ENCODE measurements around the gene SPESP1. TPM values are rescaled to one million over a fixed set of nuclear protein-coding genes. Genes with fewer than 3 reads are reported as not detected.
"Not testable (repeated sequence)": the region's sequence is repeated elsewhere in the genome, so short reads cannot be mapped to it uniquely, and the experiment has no call there.

SPESP1 gene
- total and polyA plus RNA-seq, 2 donors (not counting 1 experiment from before 2014, with no cell fraction given): 0.13 to 1.1 TPM

DNA sequence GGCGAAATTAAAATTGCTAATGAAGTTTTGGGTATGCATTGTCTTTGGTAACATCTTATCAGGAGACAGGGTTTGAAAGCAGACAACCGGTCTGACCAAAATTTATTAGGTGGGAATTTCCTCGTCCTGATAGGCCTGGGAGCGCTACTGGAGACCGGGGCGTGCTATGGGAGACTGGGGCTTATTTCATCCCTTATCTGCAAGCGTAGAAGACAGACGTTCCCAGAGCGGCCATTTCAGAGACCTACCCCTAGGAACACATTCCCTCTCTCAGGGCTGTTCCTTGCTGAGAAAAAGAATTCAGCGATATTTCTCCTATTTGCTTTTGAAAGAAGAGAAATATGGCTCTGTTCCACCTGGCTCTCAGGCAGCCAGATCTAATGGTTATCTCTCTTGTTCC lies 47.1 kb downstream of the SPESP1 start:
- H2AFZ ChIP-seq (ENCODE audit: insufficient read depth, low read depth, low read length, poor library complexity, severe bottlenecking); ATAC-seq (ENCODE audit: low read depth); H3K9me3 Mint-ChIP-seq (ENCODE audit: insufficient read depth); DNase-seq; H3K79me2 ChIP-seq (ENCODE audit: control insufficient read depth, insufficient read depth, low read length); H4K20me1 ChIP-seq (ENCODE audit: control insufficient read depth, insufficient read depth, low read length, poor library complexity, severe bottlenecking); H3K4me1 Mint-ChIP-seq; H3K36me3 ChIP-seq (replicated peaks in 1 of 2; ENCODE audit: control extremely low read depth in 1 of 2, control insufficient read depth in 1 of 2, extremely low read depth in 1 of 2, insufficient read depth in 2 of 2, low read length in 1 of 2); H3K27ac Mint-ChIP-seq; POLR2A ChIA-PET; H3K9ac ChIP-seq (ENCODE audit: low read length); H3K27me3 ChIP-seq (replicated peaks in 1 of 4; ENCODE audit: control extremely low read depth in 1 of 4, control insufficient read depth in 3 of 4, insufficient read depth in 4 of 4, low read length in 3 of 4); H3K4me3 Mint-ChIP-seq; H3K4me2 ChIP-seq (replicated peaks; ENCODE audit: low read depth, low read length, poor library complexity, severe bottlenecking); H3K4me1 ChIP-seq (ENCODE audit: control insufficient read depth in 2 of 2, insufficient read depth in 2 of 2, low read length in 2 of 2); H3K4me3 ChIP-seq (ENCODE audit: control extremely low read depth in 1 of 5, extremely low read depth in 1 of 5, insufficient read depth in 1 of 5, low read depth in 2 of 5, low read length in 4 of 5); intact Hi-C loops (cut with micrococcal nuclease); H3K27ac ChIP-seq (ENCODE audit: low read length in 2 of 2); CTCF ChIA-PET: not testable (repeated sequence)
- peaks cover 0 to 12% (median 0%) of the 10 kb centered on the region in 3 donors for H3K9me3 ChIP-seq (ENCODE audit: control extremely low read depth in 1 of 3, control insufficient read depth in 2 of 3, insufficient read depth in 1 of 3, low read length in 2 of 3)
- peaks cover 14% of the 10 kb centered on the region for H3K27me3 Mint-ChIP-seq
- WGBS (ENCODE audit: insufficient coverage): 90% methylated on average over 7 of the region's 10 CpGs

DNA sequence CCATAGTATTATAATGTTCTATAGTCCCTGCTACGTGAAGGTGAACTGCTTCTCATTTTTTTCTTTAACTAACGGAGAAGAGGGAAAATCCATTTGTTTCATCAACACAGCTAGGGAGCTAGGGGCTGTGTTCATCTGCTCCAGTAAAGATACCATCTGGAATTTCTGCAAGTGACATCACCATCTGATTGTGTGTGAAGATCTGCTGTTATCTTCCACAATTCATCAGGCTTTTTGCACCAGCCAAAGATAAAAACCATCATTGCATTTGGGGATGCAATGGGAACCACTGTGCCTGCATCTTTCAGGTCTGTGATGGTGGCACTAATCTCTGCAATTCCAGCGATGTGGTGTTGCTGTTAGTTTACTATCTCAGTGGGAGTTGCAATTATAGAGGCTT lies 48.7 kb downstream of the SPESP1 start:
- POLR2A ChIA-PET: no interaction called here
- H3K4me3 Mint-ChIP-seq: no peak overlapping the region
- Histone ChIP-seq H3K27ac (ENCODE audit: low read length in 2 of 2) (no peak overlapping the region), H3K9me3 (ENCODE audit: control extremely low read depth in 1 of 3, control insufficient read depth in 2 of 3, insufficient read depth in 1 of 3, low read length in 2 of 3) (peaks cover 0 to 12% (median 0%) of the 10 kb centered on the region in 3 donors), H3K27me3 (replicated peaks in 1 of 4; ENCODE audit: control extremely low read depth in 1 of 4, control insufficient read depth in 3 of 4, insufficient read depth in 4 of 4, low read length in 3 of 4) (peaks cover 0 to 5% (median 0%) of the 10 kb centered on the region in 4 experiments), H3K36me3 (replicated peaks in 1 of 2; ENCODE audit: control extremely low read depth in 1 of 2, control insufficient read depth in 1 of 2, extremely low read depth in 1 of 2, insufficient read depth in 2 of 2, low read length in 1 of 2) (no peaks in the 10 kb centered on the region), H4K20me1 (ENCODE audit: control insufficient read depth, insufficient read depth, low read length, poor library complexity, severe bottlenecking) (no peaks in the 10 kb centered on the region), H3K4me1 (ENCODE audit: control insufficient read depth in 2 of 2, insufficient read depth in 2 of 2, low read length in 2 of 2) (no peaks in the 10 kb centered on the region), H2AFZ (ENCODE audit: insufficient read depth, low read depth, low read length, poor library complexity, severe bottlenecking) (no peak overlapping the region), H3K4me3 (ENCODE audit: control extremely low read depth in 1 of 5, extremely low read depth in 1 of 5, insufficient read depth in 1 of 5, low read depth in 2 of 5, low read length in 4 of 5) (no peak overlapping the region), H3K9ac (ENCODE audit: low read length) (no peak overlapping the region), H3K79me2 (ENCODE audit: control insufficient read depth, insufficient read depth, low read length) (no peaks in the 10 kb centered on the region), H3K4me2 (replicated peaks; ENCODE audit: low read depth, low read length, poor library complexity, severe bottlenecking) (no peak overlapping the region)
- no peak overlapping the region for H3K27ac Mint-ChIP-seq
- no CpG with 5 or more reads among the region's 3 CpGs for WGBS (ENCODE audit: insufficient coverage)
- CTCF ChIA-PET: no interaction called here
- no peak for ATAC-seq (ENCODE audit: low read depth)
- intact Hi-C loops (cut with micrococcal nuclease): no loop called here
- TF ChIP-seq, protein P1, sequence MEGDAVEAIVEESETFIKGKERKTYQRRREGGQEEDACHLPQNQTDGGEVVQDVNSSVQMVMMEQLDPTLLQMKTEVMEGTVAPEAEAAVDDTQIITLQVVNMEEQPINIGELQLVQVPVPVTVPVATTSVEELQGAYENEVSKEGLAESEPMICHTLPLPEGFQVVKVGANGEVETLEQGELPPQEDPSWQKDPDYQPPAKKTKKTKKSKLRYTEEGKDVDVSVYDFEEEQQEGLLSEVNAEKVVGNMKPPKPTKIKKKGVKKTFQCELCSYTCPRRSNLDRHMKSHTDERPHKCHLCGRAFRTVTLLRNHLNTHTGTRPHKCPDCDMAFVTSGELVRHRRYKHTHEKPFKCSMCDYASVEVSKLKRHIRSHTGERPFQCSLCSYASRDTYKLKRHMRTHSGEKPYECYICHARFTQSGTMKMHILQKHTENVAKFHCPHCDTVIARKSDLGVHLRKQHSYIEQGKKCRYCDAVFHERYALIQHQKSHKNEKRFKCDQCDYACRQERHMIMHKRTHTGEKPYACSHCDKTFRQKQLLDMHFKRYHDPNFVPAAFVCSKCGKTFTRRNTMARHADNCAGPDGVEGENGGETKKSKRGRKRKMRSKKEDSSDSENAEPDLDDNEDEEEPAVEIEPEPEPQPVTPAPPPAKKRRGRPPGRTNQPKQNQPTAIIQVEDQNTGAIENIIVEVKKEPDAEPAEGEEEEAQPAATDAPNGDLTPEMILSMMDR (IDR thresholded peaks at IDR 0.05): no peak
- H3K9me3 Mint-ChIP-seq (ENCODE audit: insufficient read depth): peaks cover 9% of the 10 kb centered on the region
- peaks cover 9% of the 10 kb centered on the region for H3K27me3 Mint-ChIP-seq
- DNase-seq: no peak
- no peaks in the 10 kb centered on the region for H3K4me1 Mint-ChIP-seq

All from B cell (primary cell).